ENCODE measurements around the gene ZFAND3.

The ZFAND3 gene

GRCh38 chr6:38056361-38056760 lies 236.8 kb downstream of the ZFAND3 start:
- no peak for DNase-seq

- peak; percentile 65 for DNase-seq
These were observed 238.5 kb downstream of the ZFAND3 start for GRCh38 chr6:38057994-38058393.

GRCh38 chr6:38062066-38062465 lies 242.5 kb downstream of the ZFAND3 start:
- DNase-seq = no peak

- no peak for DNase-seq
These were observed 244.4 kb downstream of the ZFAND3 start for GRCh38 chr6:38063973-38064372.

- DNase-seq = no peak
These were observed 244.9 kb downstream of the ZFAND3 start for GRCh38 chr6:38064431-38064830.

- no peak for DNase-seq
These were observed 246.3 kb downstream of the ZFAND3 start for GRCh38 chr6:38065734-38066305.

- no peak for DNase-seq
These were observed 247.9 kb downstream of the ZFAND3 start for GRCh38 chr6:38067263-38067980.

GRCh38 chr6:38068854-38069590 lies 249.5 kb downstream of the ZFAND3 start:
- DNase-seq = no peak

GRCh38 chr6:38077488-38078030 lies 258.0 kb downstream of the ZFAND3 start:
- no peak for DNase-seq

- no peak for DNase-seq
These were observed 259.1 kb downstream of the ZFAND3 start for GRCh38 chr6:38078671-38079070.

GRCh38 chr6:38079107-38079506 lies 259.6 kb downstream of the ZFAND3 start:
- no peak for DNase-seq

- no peak for DNase-seq
These were observed 260.0 kb downstream of the ZFAND3 start for GRCh38 chr6:38079537-38079936.

- DNase-seq = no peak
These were observed 260.8 kb downstream of the ZFAND3 start for GRCh38 chr6:38080360-38080759.

GRCh38 chr6:38080889-38081288 lies 261.4 kb downstream of the ZFAND3 start:
- DNase-seq = no peak

- no peak for DNase-seq
These were observed 265.5 kb downstream of the ZFAND3 start for GRCh38 chr6:38085031-38085430.

- DNase-seq = no peak
These were observed 266.8 kb downstream of the ZFAND3 start for GRCh38 chr6:38086346-38086745.

- DNase-seq = no peak
These were observed 268.5 kb downstream of the ZFAND3 start for GRCh38 chr6:38088010-38088409.

GRCh38 chr6:38088829-38089228 lies 269.3 kb downstream of the ZFAND3 start:
- no peak for DNase-seq

GRCh38 chr6:38091613-38092012 lies 272.1 kb downstream of the ZFAND3 start:
- no peak for DNase-seq

GRCh38 chr6:38092465-38092864 lies 272.9 kb downstream of the ZFAND3 start:
- DNase-seq = no peak

- DNase-seq = no peak
These were observed 273.4 kb downstream of the ZFAND3 start for GRCh38 chr6:38092964-38093363.

GRCh38 chr6:38095054-38095453 lies 275.5 kb downstream of the ZFAND3 start:
- DNase-seq = no peak

- DNase-seq = no peak
These were observed 279.7 kb downstream of the ZFAND3 start for GRCh38 chr6:38099221-38099620.

- DNase-seq = no peak
These were observed 280.9 kb downstream of the ZFAND3 start for GRCh38 chr6:38100380-38100779.

All from stimulated activated naive CD4-positive, alpha-beta T cell treated with Interleukin-2 at 50 U/mL for 16 hours (primary cell).